ENCODE results near the gene CACNA1G. TPM values are rescaled to one million over a fixed set of nuclear protein-coding genes. Genes with fewer than 3 reads are reported as not detected.

The CACNA1G gene
- total RNA-seq, 4 donors from 2014 or later = 0.11 to 0.38 (median 0.13) TPM; not detected in 1

GRCh38 chr17:50676065-50676975 is 115.8 kb downstream of the CACNA1G start:
- Histone ChIP-seq H3K27me3 (no peaks in the 10 kb centered on the region), H3K36me3 (no peaks in the 10 kb centered on the region), H3K27ac (no peak overlapping the region), H3K9me3 (no peaks in the 10 kb centered on the region), H3K4me1 (peaks cover 6 to 41% (median 13%) of the 10 kb centered on the region in 3 donors), H3K4me3 (no peak overlapping the region)
- no peak for DNase-seq
- intact Hi-C loops (cut with DNase I) = no loop called here
- WGBS, 2 donors = 85 to 88% methylated on average over 16 to 20 of the region's 24 CpGs
- TF ChIP-seq, protein P1, sequence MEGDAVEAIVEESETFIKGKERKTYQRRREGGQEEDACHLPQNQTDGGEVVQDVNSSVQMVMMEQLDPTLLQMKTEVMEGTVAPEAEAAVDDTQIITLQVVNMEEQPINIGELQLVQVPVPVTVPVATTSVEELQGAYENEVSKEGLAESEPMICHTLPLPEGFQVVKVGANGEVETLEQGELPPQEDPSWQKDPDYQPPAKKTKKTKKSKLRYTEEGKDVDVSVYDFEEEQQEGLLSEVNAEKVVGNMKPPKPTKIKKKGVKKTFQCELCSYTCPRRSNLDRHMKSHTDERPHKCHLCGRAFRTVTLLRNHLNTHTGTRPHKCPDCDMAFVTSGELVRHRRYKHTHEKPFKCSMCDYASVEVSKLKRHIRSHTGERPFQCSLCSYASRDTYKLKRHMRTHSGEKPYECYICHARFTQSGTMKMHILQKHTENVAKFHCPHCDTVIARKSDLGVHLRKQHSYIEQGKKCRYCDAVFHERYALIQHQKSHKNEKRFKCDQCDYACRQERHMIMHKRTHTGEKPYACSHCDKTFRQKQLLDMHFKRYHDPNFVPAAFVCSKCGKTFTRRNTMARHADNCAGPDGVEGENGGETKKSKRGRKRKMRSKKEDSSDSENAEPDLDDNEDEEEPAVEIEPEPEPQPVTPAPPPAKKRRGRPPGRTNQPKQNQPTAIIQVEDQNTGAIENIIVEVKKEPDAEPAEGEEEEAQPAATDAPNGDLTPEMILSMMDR (IDR thresholded peaks at IDR 0.05) = no peak
- TF ChIP-seq POLR2A (IDR thresholded peaks at IDR 0.05) = no peak

Other genes with a start within 250 kb of the CACNA1G start
- gene XYLT2, start 214.6 kb upstream of the CACNA1G start, total RNA-seq = 10 to 100 TPM; 10.0 to 17.5 (median 13.5) TPM
- gene MRPL27, start 187.5 kb upstream of the CACNA1G start, total RNA-seq = 10 to 100 TPM; 58.0 to 77.7 (median 74.5) TPM
- 1 to 10 TPM in 2 of 4 donors, under 1 TPM in 2; 0.57 to 2.7 (median 1.1) TPM for gene EME1, start 187.5 kb upstream of the CACNA1G start, total RNA-seq
- gene LRRC59, start 163.2 kb upstream of the CACNA1G start, total RNA-seq = 100 to 1,000 TPM in 1 of 4 donors, 10 to 100 TPM in 3; 63.4 to 136 (median 77.9) TPM
- 10 to 100 TPM in 3 of 4 donors, 1 to 10 TPM in 1; 7.0 to 26.3 (median 19.0) TPM for gene ACSF2, start 134.5 kb upstream of the CACNA1G start, total RNA-seq
- under 1 TPM in 2 of 4 donors, not detected in 2; 0.19 to 0.80 TPM for gene CHAD, start 91.8 kb upstream of the CACNA1G start, total RNA-seq
- gene RSAD1, start 81.9 kb upstream of the CACNA1G start, total RNA-seq = 10 to 100 TPM in 3 of 4 donors, 1 to 10 TPM in 1; 9.1 to 19.3 (median 14.2) TPM
- gene MYCBPAP, start 52.3 kb upstream of the CACNA1G start, total RNA-seq = under 1 TPM in 1 of 4 donors, not detected in 3; 0.38 TPM
- 100 to 1,000 TPM in 1 of 4 donors, 10 to 100 TPM in 3; 24.5 to 111 (median 51.8) TPM for gene EPN3, start 28.0 kb upstream of the CACNA1G start, total RNA-seq
- 10 to 100 TPM; 34.1 to 67.3 (median 38.1) TPM for gene SPATA20, start 13.5 kb upstream of the CACNA1G start, total RNA-seq
- gene ABCC3, start 74.2 kb downstream of the CACNA1G start, total RNA-seq = 10 to 100 TPM; 19.6 to 93.7 (median 34.1) TPM
- gene ANKRD40, start 147.2 kb downstream of the CACNA1G start, total RNA-seq = 10 to 100 TPM; 10.7 to 34.9 (median 17.9) TPM
- 10 to 100 TPM; 18.0 to 95.2 (median 31.5) TPM for gene LUC7L3, start 158.9 kb downstream of the CACNA1G start, total RNA-seq
- gene ANKRD40CL, start 206.8 kb downstream of the CACNA1G start, total RNA-seq = not detected

Data from esophagus squamous epithelium (tissue), 5 donors.